ENCODE measurements around the gene CYB5R3.

GRCh38 chr22:42596863-42597530 is 52.2 kb downstream of the CYB5R3 start:
- TF ChIP-seq EZH2 (IDR thresholded peaks at IDR 0.05; ENCODE audit: low read depth), result no peak
- no peak for TF ChIP-seq CTCF (conservative IDR thresholded peaks at IDR 0.05)

All from PC-9 (cell line).